HepG2 (cell line): ENCODE results near the gene AVPR2.

Source experiments
- ERF ChIP-seq: IDR thresholded peaks from 2 replicates; pipeline ENCODE4 v1.6.1; 2018; ENCODE audit warnings: missing biosample characterization, missing genetic modification reagents
- EZH2 ChIP-seq: conservative IDR thresholded peaks from 2 replicates; pipeline ENCODE4 v1.6.1; 2012; ENCODE audit warnings: mild to moderate bottlenecking, low read depth, low read length, moderate library complexity
- HINFP ChIP-seq: sonication (generic); formaldehyde crosslinking; IDR thresholded peaks from 2 replicates; pipeline ENCODE4 v1.4.0; 2020; ENCODE audit warnings: low read depth, mild to moderate bottlenecking, missing genetic modification reagents
- MXD4 ChIP-seq: IDR thresholded peaks from 2 replicates; pipeline ENCODE4 v1.6.1; 2016; ENCODE audit warnings: mild to moderate bottlenecking, missing biosample characterization, missing genetic modification reagents
- MXI1 ChIP-seq: IDR thresholded peaks from 3 replicates; pipeline ENCODE4 v1.6.1; 2012; ENCODE audit warnings: low read depth, low read length, inconsistent platforms, borderline replicate concordance
- SIN3B ChIP-seq: fragments of 150-350 bp; IDR thresholded peaks from 2 replicates; pipeline ENCODE4 v1.6.1; 2014; ENCODE audit warnings: low read length
- SUZ12 ChIP-seq: fragments of 150-350 bp; IDR thresholded peaks from 2 replicates; pipeline ENCODE4 v1.6.1; 2014; ENCODE audit warnings: low read depth, low read length
- ZFX ChIP-seq: sonication (generic); formaldehyde crosslinking; IDR thresholded peaks from 2 replicates; pipeline ENCODE4 v1.4.0; 2020; ENCODE audit warnings: mild to moderate bottlenecking, low read depth, missing genetic modification reagents, moderate library complexity
- ZNF546 ChIP-seq: sonication (generic); formaldehyde crosslinking; conservative IDR thresholded peaks from 2 replicates; pipeline ENCODE4 v1.8.1; 2023; ENCODE audit warnings: mild to moderate bottlenecking, missing genetic modification reagents
- TF ChIP-seq, protein P1 (sequence below): sonication (generic); formaldehyde crosslinking; IDR thresholded peaks from 2 replicates; pipeline ENCODE4 v1.5.0; 2020; ENCODE audit warnings: mild to moderate bottlenecking, missing genetic modification reagents, moderate library complexity
- TF ChIP-seq, protein P2 (sequence below): sonication (generic); formaldehyde crosslinking; IDR thresholded peaks from 2 replicates; pipeline ENCODE4 v1.4.0; 2020; ENCODE audit warnings: missing genetic modification reagents

GRCh38 chrX:153863251-153863991, 41.1 kb upstream of the AVPR2 start:
- TF ChIP-seq ZNF546: no peak
- TF ChIP-seq EZH2: no peak
- TF ChIP-seq, protein P1, sequence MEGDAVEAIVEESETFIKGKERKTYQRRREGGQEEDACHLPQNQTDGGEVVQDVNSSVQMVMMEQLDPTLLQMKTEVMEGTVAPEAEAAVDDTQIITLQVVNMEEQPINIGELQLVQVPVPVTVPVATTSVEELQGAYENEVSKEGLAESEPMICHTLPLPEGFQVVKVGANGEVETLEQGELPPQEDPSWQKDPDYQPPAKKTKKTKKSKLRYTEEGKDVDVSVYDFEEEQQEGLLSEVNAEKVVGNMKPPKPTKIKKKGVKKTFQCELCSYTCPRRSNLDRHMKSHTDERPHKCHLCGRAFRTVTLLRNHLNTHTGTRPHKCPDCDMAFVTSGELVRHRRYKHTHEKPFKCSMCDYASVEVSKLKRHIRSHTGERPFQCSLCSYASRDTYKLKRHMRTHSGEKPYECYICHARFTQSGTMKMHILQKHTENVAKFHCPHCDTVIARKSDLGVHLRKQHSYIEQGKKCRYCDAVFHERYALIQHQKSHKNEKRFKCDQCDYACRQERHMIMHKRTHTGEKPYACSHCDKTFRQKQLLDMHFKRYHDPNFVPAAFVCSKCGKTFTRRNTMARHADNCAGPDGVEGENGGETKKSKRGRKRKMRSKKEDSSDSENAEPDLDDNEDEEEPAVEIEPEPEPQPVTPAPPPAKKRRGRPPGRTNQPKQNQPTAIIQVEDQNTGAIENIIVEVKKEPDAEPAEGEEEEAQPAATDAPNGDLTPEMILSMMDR: no peak
- TF ChIP-seq ERF (CRISPR knock-in tag): no peak
- TF ChIP-seq MXD4: no peak
- TF ChIP-seq SIN3B: no peak
- no peak for TF ChIP-seq HINFP (CRISPR knock-in tag)
- TF ChIP-seq SUZ12: no peak
- no peak for TF ChIP-seq MXI1
- TF ChIP-seq ZFX (CRISPR knock-in tag): no peak
- TF ChIP-seq, protein P2, sequence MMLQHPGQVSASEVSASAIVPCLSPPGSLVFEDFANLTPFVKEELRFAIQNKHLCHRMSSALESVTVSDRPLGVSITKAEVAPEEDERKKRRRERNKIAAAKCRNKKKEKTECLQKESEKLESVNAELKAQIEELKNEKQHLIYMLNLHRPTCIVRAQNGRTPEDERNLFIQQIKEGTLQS: no peak
